Muscle layer of duodenum (tissue), 2 donors: ENCODE measurements around the gene ARID1B.

Experiments
- H3K27ac ChIP-seq: one replicate; pipeline ENCODE4 v1.7.0; 2013; ENCODE audit warnings: mild to moderate bottlenecking, low read length
- H3K27me3 ChIP-seq: one replicate; pipeline ENCODE4 v1.7.0; 2013; ENCODE audit warnings: low read depth, mild to moderate bottlenecking, control low read depth, low read length
- H3K36me3 ChIP-seq, 2 donors: one replicate each; pipeline ENCODE4 v1.7.0; 2013; ENCODE audit warnings: low read length in 2 of 2, control low read depth in 1 of 2, mild to moderate bottlenecking in 1 of 2; ENCODE audit not compliant: insufficient read depth in 2 of 2, control insufficient read depth in 1 of 2
- H3K4me1 ChIP-seq, 2 donors: one replicate each; pipeline ENCODE4 v1.7.0; 2013; ENCODE audit warnings: low read length in 2 of 2, mild to moderate bottlenecking in 2 of 2, control low read depth in 1 of 2, moderate library complexity in 1 of 2; ENCODE audit not compliant: insufficient read depth in 2 of 2, control insufficient read depth in 1 of 2
- H3K4me3 ChIP-seq, 2 donors: one replicate each; pipeline ENCODE4 v1.7.0; 2013; ENCODE audit warnings: low read length in 2 of 2, low read depth in 1 of 2, mild to moderate bottlenecking in 1 of 2
- H3K9me3 ChIP-seq, 2 donors: one replicate each; pipeline ENCODE4 v1.7.0; 2013; ENCODE audit warnings: low read length in 2 of 2, control low read depth in 1 of 2, mild to moderate bottlenecking in 1 of 2; ENCODE audit not compliant: control insufficient read depth in 1 of 2
- donor health status: healthy.

ARID1B gene

DNA sequence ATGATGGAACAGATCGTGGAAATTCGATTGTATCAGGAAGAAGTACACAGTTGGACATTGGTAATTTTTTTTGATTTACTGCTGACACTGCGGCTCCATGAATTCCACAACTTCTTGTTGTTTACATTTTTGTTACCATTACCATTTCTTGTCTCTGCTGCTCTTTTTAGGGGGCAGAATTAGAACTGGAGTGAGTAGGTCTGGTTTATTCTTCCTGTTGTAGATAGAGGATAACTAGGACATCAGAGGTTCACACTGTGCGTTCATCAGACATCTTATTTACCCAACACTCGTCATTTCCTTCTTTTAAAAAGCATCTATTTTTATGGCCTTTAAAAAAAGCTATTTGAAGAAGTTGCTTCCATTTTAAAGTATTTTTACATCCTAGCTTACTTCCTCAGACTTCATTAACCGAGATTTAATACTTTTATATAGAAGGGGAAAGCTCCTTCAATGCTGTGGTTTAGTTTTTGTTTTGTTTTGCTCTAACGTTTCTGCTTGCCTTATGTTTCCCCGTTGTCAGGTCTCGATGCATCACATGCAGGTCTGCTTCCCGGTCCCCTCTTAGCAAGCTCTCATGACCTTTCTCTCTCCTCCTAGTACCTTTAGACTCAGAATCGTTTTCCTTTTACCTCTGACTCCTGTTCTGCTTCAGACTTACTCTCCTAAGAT lies 139.1 kb downstream of the ARID1B start:
- H3K27ac ChIP-seq, result no peak overlapping the region
- H3K4me3 ChIP-seq, result no peak overlapping the region
- H3K36me3 ChIP-seq, result no peaks in the 10 kb centered on the region
- H3K4me1 ChIP-seq, result peaks cover 0 to 13% of the 10 kb centered on the region in 2 donors
- no peaks in the 10 kb centered on the region for H3K9me3 ChIP-seq
- no peaks in the 10 kb centered on the region for H3K27me3 ChIP-seq

DNA sequence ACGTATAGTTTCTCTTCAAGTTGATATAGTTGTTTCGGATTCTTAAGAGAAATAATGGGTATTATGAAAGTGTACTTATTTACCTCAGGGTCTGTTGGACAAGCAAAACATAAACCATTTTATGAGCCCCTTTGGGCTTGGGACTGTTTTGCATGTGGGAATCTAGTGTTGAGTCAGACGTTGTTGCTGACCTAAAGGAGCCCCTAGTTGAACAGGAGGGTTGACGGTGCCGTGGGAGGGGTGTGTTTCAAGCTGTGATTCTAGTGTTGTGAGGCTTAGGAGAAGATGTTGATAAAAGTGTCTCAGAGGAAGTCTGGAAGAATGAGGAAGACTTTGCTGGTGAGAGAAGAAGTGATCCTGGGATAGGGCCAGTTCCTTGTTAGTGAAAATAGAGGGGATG lies 140.0 kb downstream of the ARID1B start:
- peaks cover 0 to 13% of the 10 kb centered on the region in 2 donors for H3K4me1 ChIP-seq
- no peak overlapping the region for H3K4me3 ChIP-seq
- no peaks in the 10 kb centered on the region for H3K9me3 ChIP-seq
- H3K27ac ChIP-seq, result no peak overlapping the region
- no peaks in the 10 kb centered on the region for H3K27me3 ChIP-seq
- H3K36me3 ChIP-seq, result no peaks in the 10 kb centered on the region

DNA sequence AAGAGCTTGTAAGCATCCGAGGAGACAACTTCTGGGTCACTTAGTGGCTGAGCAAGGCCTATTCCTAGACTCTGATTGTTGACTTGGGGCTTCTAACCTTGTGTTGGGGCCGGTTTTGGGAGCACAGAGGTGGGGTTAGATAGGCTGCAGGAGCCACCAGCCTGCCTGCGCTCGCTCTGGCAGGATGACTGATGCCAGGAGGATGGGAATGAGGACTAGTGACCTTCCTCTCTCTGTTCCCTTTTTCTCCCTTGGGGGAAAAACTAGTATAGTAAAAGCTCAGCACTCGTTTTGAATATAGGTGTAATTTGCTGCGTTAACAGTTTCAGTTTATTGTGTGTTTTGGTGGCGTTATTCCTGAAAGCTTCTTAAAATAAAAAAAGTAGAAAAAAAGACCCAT lies 141.5 kb downstream of the ARID1B start:
- no peaks in the 10 kb centered on the region for H3K36me3 ChIP-seq
- H3K27ac ChIP-seq, result no peak overlapping the region

DNA sequence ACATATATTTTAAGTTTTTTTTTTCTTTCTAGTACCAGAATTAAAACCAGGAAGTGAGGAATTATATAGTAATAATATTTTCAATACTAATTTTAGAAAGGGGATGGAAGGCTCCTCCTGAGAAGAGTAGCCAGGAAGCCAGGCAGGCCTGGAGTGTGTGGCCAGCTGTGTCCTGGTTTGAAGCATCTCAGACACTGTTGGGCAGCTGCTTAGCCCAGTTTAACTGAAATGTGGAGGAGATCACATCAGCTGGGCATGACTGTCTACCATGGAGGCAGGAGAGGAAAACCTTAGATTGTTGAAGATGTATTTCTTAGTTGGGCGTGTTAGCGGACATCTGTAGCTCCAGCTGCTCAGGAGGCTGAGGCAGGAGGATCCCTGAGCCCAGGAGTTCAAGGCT lies 142.2 kb downstream of the ARID1B start:
- Histone ChIP-seq H3K36me3 (no peaks in the 10 kb centered on the region), H3K9me3 (no peaks in the 10 kb centered on the region), H3K4me1 (peaks cover 0 to 13% of the 10 kb centered on the region in 2 donors), H3K27me3 (no peaks in the 10 kb centered on the region), H3K27ac (no peak overlapping the region), H3K4me3 (no peak overlapping the region)

More for the DNA sequence above, 141.5 kb downstream of the ARID1B start:
- Histone ChIP-seq H3K27me3 (no peaks in the 10 kb centered on the region), H3K4me1 (peaks cover 0 to 13% of the 10 kb centered on the region in 2 donors), H3K9me3 (no peaks in the 10 kb centered on the region), H3K4me3 (no peak overlapping the region)

DNA sequence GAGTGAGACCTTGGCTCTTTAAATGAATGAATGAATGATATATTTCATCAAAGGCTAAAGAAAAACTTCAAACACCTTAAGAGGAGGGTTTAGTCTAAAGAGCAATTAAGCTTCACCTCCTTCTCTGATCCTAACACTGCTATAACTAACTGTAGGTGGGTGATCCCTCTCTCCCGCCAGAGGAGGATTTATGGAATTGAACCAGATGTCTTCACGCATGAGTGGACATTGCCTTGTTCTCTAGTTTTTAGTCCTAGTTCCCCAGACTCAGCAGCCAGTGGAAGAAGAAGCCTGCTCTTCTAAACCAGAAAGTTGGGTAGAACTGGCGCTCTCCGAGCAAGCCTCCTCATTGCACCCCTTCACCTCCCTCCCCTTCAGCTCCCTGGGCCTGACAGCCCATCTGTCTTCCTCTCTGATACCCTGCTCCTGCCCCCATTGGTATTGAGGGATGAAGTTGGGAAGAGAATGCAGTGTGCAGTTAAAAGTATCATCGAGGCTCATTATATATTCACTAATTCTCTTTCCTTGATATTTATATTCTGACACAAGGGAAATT lies 142.7 kb downstream of the ARID1B start:
- Histone ChIP-seq H3K9me3 (no peaks in the 10 kb centered on the region), H3K4me1 (peaks cover 0 to 13% of the 10 kb centered on the region in 2 donors), H3K27ac (no peak overlapping the region), H3K27me3 (no peaks in the 10 kb centered on the region), H3K4me3 (no peak overlapping the region), H3K36me3 (no peaks in the 10 kb centered on the region)

DNA sequence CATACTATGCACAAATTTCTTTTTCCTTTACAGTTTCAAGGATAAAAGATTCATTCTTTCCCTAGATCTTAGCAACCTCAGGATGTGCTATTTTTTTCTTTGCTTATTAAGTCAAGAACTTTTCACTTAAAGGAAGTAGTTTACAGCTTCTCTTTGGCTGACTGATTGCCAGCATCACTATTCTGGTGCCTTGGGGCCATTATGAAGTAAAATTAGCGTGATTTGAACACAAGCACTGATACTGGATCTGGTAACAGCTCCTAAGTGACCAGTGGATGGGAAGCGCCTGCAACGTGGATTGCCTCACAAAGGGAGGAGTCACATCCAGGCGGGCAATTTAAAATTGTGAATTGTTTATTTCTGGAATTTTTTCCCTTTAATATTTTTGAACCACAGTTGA lies 147.1 kb downstream of the ARID1B start:
- no peaks in the 10 kb centered on the region for H3K9me3 ChIP-seq
- peaks cover 0 to 9% of the 10 kb centered on the region in 2 donors for H3K4me1 ChIP-seq
- H3K36me3 ChIP-seq, result no peaks in the 10 kb centered on the region
- no peaks in the 10 kb centered on the region for H3K27me3 ChIP-seq
- no peak overlapping the region for H3K27ac ChIP-seq
- no peak overlapping the region for H3K4me3 ChIP-seq

DNA sequence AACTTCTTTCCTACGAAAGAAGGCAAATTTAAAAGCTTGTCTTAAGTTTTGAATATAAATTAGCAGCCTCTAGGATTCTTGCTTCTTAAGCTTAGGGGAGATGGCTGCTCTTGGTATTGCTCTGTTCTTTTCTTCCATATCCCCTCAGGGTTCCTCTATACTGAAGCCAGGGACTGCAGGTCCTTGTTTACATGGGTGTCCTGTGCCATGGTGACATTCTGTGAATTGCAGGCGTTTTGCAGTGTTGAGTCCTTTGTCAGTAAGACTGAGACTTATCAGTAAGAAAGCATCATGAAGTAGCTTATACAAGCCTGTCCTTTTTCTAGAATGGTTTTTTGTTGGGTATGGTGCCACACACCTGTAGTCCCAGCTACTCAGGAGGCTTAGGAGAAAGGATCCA lies 147.8 kb downstream of the ARID1B start:
- Histone ChIP-seq H3K9me3 (no peaks in the 10 kb centered on the region), H3K27ac (no peak overlapping the region), H3K27me3 (no peaks in the 10 kb centered on the region), H3K36me3 (no peaks in the 10 kb centered on the region), H3K4me1 (peaks cover 0 to 9% of the 10 kb centered on the region in 2 donors), H3K4me3 (no peak overlapping the region)

DNA sequence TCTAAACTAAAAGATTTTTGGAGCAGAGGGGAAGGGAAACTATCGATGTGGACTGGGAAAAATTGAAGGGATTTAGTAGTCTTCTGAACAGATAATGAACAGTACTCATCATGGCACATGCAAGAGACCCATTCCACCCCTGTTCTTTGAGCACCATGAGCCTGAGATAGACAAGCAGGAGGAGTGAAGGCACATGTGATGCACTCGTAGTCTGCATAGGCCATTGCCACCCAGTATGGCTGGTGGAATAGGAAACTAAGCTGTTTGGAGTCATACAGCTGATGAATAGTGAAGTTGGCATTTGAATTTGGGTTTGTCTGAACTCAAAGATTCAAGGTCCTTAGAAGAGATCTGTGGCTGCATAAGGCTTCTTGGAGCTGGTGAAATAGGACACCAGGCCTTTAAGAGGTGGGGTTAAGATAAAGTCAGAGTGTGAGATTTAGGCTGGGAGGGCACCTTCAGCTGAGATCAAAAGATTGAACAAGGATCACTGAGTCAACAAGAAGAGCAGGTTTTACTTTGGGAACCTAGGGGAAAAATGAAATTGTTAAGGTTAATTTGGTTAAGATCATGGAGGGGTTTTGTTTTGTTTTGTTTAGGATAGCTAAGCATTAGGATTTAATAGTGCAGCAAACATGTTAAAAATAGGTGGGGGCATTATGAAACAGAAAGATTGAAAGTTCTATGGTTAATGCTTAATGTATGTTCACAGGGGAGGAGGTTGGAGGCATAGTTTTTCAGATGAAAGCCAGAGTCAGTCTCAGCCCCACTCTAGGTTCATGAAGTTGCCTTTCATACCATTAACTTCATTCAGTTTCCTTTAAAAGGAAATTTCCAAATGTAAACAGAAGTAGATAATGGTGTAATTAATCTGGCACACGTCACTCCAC lies 148.8 kb downstream of the ARID1B start:
- Histone ChIP-seq H3K27me3 (no peaks in the 10 kb centered on the region), H3K27ac (no peak overlapping the region)

DNA sequence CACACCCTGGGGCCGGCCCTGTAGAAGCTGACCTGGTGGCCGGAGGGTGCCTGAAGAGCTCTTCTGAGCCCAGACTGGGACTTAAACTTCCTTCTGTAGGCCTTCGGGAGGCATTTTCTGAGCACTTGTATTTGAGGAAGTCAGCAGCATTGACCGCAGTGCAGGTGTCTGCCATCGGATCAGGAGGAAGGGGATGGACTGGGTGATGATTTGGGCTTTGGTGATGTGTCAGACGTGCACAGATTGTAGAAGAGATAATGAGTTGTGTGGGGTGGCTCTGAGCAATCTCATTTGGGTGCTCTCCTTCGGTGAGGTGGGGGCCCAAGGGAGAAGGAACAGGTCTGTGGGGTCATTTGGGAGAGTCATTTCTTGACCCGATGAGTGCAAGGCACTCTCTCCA lies 150.9 kb downstream of the ARID1B start:
- peaks cover 4 to 19% of the 10 kb centered on the region in 2 donors for H3K4me1 ChIP-seq
- no peak overlapping the region for H3K27ac ChIP-seq
- H3K36me3 ChIP-seq, result no peaks in the 10 kb centered on the region

More for the DNA sequence above, 148.8 kb downstream of the ARID1B start:
- peaks cover 0 to 9% of the 10 kb centered on the region in 2 donors for H3K4me1 ChIP-seq
- no peaks in the 10 kb centered on the region for H3K9me3 ChIP-seq
- H3K36me3 ChIP-seq, result no peaks in the 10 kb centered on the region
- no peak overlapping the region for H3K4me3 ChIP-seq

DNA sequence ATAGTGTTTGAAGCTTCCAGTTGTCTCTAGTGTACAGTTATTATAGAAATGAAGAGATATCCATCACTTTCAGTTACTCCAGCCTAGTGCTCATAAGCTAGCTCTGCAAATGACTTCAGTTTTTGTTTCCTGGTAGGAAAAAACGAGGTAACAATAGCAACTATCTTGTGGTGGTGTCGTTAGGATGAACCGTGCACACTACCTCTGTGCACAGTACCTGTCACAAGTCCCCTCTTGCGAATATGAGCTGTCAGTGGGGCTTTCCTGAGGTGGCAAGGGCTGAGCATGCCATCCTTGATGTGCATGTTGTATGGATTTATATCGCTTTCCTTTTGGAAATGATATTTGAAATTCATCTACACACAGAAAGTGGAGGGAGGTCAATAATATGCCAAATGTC lies 151.8 kb downstream of the ARID1B start:
- Histone ChIP-seq H3K4me1 (peaks cover 10 to 28% of the 10 kb centered on the region in 2 donors), H3K27ac (no peak overlapping the region), H3K9me3 (no peaks in the 10 kb centered on the region), H3K27me3 (no peaks in the 10 kb centered on the region), H3K36me3 (no peaks in the 10 kb centered on the region), H3K4me3 (no peak overlapping the region)

More for the DNA sequence above, 150.9 kb downstream of the ARID1B start:
- no peaks in the 10 kb centered on the region for H3K27me3 ChIP-seq
- no peaks in the 10 kb centered on the region for H3K9me3 ChIP-seq
- no peak overlapping the region for H3K4me3 ChIP-seq

DNA sequence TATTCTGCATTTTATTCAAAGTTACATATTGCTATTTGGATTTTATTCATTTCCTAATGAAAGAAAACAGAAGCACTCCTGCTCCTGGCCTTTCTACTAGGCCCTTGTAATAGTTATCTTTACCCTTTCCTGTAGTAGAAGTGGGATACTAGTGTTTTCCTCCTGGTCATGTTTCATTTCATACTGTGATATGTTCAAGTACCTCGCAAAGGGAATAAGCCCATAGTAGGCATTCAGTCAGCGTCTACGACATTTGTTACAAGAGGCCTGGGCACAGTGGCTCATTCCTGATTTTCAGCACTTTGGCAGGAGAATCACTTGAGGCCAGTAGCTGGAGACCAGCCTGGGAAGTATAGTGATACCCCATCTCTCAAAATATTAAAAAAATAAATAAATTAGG lies 154.1 kb downstream of the ARID1B start:
- no peak overlapping the region for H3K27ac ChIP-seq

More for the DNA sequence above, 154.1 kb downstream of the ARID1B start:
- Histone ChIP-seq H3K4me1 (peaks cover 10 to 23% of the 10 kb centered on the region in 2 donors), H3K4me3 (no peak overlapping the region), H3K27me3 (no peaks in the 10 kb centered on the region), H3K9me3 (no peaks in the 10 kb centered on the region), H3K36me3 (no peaks in the 10 kb centered on the region)
